Activated CD8-positive, alpha-beta memory T cell treated with anti-CD3 and anti-CD28 coated beads for 4 hours (primary cell): ENCODE results near the gene DDR2.

Experiments
- DNase-seq, 2 donors: peaks; one replicate each; pipeline ENCODE4 v3.0.0-alpha.2; 2020; ENCODE audit warnings: low read depth in 2 of 2

The DDR2 gene

GRCh38 chr1:162699366-162699765 is 67.1 kb downstream of the DDR2 start:
- DNase-seq = no peak

- DNase-seq = no peak
Measured at GRCh38 chr1:162700131-162700530, 67.9 kb downstream of the DDR2 start.

GRCh38 chr1:162701286-162701685 is 69.0 kb downstream of the DDR2 start:
- DNase-seq = no peak

- DNase-seq = no peak
Measured at GRCh38 chr1:162702628-162703027, 70.4 kb downstream of the DDR2 start.

GRCh38 chr1:162703708-162704107 is 71.4 kb downstream of the DDR2 start:
- no peak for DNase-seq

GRCh38 chr1:162704673-162705424 is 72.6 kb downstream of the DDR2 start:
- no peak for DNase-seq

- no peak for DNase-seq
Measured at GRCh38 chr1:162706003-162706402, 73.7 kb downstream of the DDR2 start.

- DNase-seq = no peak
Measured at GRCh38 chr1:162706606-162707005, 74.3 kb downstream of the DDR2 start.

- DNase-seq = no peak
Measured at GRCh38 chr1:162708286-162708685, 76.0 kb downstream of the DDR2 start.

GRCh38 chr1:162709132-162709860 is 77.0 kb downstream of the DDR2 start:
- DNase-seq = no peak

- no peak for DNase-seq
Measured at GRCh38 chr1:162709870-162710269, 77.6 kb downstream of the DDR2 start.

GRCh38 chr1:162710345-162710744 is 78.1 kb downstream of the DDR2 start:
- DNase-seq = no peak

GRCh38 chr1:162710780-162711465 is 78.7 kb downstream of the DDR2 start:
- DNase-seq = no peak

GRCh38 chr1:162712317-162713029 is 80.2 kb downstream of the DDR2 start:
- no peak for DNase-seq

GRCh38 chr1:162716123-162716522 is 83.9 kb downstream of the DDR2 start:
- no peak for DNase-seq

- DNase-seq = no peak
Measured at GRCh38 chr1:162716552-162716951, 84.3 kb downstream of the DDR2 start.

GRCh38 chr1:162717548-162718184 is 85.4 kb downstream of the DDR2 start:
- no peak for DNase-seq

GRCh38 chr1:162719678-162720077 is 87.4 kb downstream of the DDR2 start:
- no peak for DNase-seq

GRCh38 chr1:162720996-162721395 is 88.7 kb downstream of the DDR2 start:
- no peak for DNase-seq

GRCh38 chr1:162721471-162721870 is 89.2 kb downstream of the DDR2 start:
- no peak for DNase-seq

GRCh38 chr1:162722036-162722435 is 89.8 kb downstream of the DDR2 start:
- DNase-seq = no peak
